Lower lobe of right lung (tissue), 2 donors: ENCODE data around the gene RAB31. TPM values are rescaled to one million over a fixed set of nuclear protein-coding genes. Genes with fewer than 3 reads are reported as not detected.

Experiments used
- ATAC-seq, 2 donors: fragments of 200-7000 bp; cut with Tn5 transposase; one replicate each; pipeline ENCODE4 v1.9.1; 2020 to 2022; ENCODE audit warnings: mild to moderate bottlenecking in 2 of 2, moderate library complexity in 2 of 2
- DNase-seq: peaks from one replicate; pipeline ENCODE4 v3.0.0-alpha.2; 2020
- H3K27ac ChIP-seq: fragments of 200-600 bp; one replicate; pipeline ENCODE4 v1.8.0; 2022
- H3K27me3 ChIP-seq: fragments of 200-600 bp; one replicate; pipeline ENCODE4 v1.8.0; 2022; ENCODE audit warnings: low read depth
- H3K36me3 ChIP-seq: fragments of 200-600 bp; one replicate; pipeline ENCODE4 v1.8.0; 2022; ENCODE audit warnings: mild to moderate bottlenecking
- H3K4me1 ChIP-seq: fragments of 200-600 bp; one replicate; pipeline ENCODE4 v1.8.0; 2022
- H3K4me3 ChIP-seq: fragments of 200-600 bp; one replicate; pipeline ENCODE4 v1.8.0; 2022; ENCODE audit warnings: mild to moderate bottlenecking
- H3K9me3 ChIP-seq: fragments of 200-600 bp; one replicate; pipeline ENCODE4 v1.8.0; 2022
- CTCF ChIP-seq: fragments of 200-600 bp; IDR thresholded peaks from one replicate; pipeline ENCODE4 v1.8.0; 2022; ENCODE audit warnings: antibody characterized with exemption, mild to moderate bottlenecking
- intact Hi-C: fragments of 100-400 bp; cut with DNase I; formaldehyde crosslinking; loops from one replicate; pipeline ENCODE4 v1.11.0; 2022
- total RNA-seq: library from RNA; stranded (reverse); fragmentation: NEBNext Ultra II Directional; extraction: Animal tissue kit (Norgen Biotek cat#: 25700); gene quantifications from one replicate; pipeline ENCODE4 v1.2.1, GENCODE V29; 2021
- donor health status: DM: no; HTN: yes; CAD: no; lungs with severe emphysema.

The RAB31 gene
- total RNA-seq, 1 donor from 2014 or later: 110 TPM

GRCh38 chr18:9706081-9706935 lies 1.8 kb upstream of the RAB31 start:
- no peaks in the 10 kb centered on the region for H3K27me3 ChIP-seq
- DNase-seq (no peak), ATAC-seq (no peak)
- H3K27ac ChIP-seq: no peak overlapping the region
- no peak overlapping the region for H3K4me3 ChIP-seq
- H3K9me3 ChIP-seq: no peaks in the 10 kb centered on the region
- intact Hi-C loops: no loop called here
- peaks cover 16% of the 10 kb centered on the region for H3K4me1 ChIP-seq
- no peak for TF ChIP-seq CTCF
- no peaks in the 10 kb centered on the region for H3K36me3 ChIP-seq

GRCh38 chr18:9707381-9708056 lies 582 bp upstream of the RAB31 start:
- no peaks in the 10 kb centered on the region for H3K9me3 ChIP-seq
- peak overlapping the region; percentile 76 for H3K4me3 ChIP-seq
- intact Hi-C loops: no loop called here
- H3K27ac ChIP-seq: peak overlapping the region; percentile 89
- H3K27me3 ChIP-seq: no peaks in the 10 kb centered on the region
- DNase-seq: no peak
- peak in 1 of 2 donors; percentile 1 for ATAC-seq
- TF ChIP-seq CTCF: no peak
- peaks cover 28% of the 10 kb centered on the region for H3K4me1 ChIP-seq
- no peaks in the 10 kb centered on the region for H3K36me3 ChIP-seq

- intact Hi-C loops: no loop called here
- peak; percentile 14 to 26 for ATAC-seq
- TF ChIP-seq CTCF: no peak
- H3K36me3 ChIP-seq: no peaks in the 10 kb centered on the region
- H3K4me3 ChIP-seq: peak overlapping the region; percentile 76
- H3K9me3 ChIP-seq: no peaks in the 10 kb centered on the region
- no peaks in the 10 kb centered on the region for H3K27me3 ChIP-seq
- peaks cover 36% of the 10 kb centered on the region for H3K4me1 ChIP-seq
- peak overlapping the region; percentile 89 for H3K27ac ChIP-seq
- peak; percentile 68 for DNase-seq
Measured at GRCh38 chr18:9708434-9709303, 568 bp downstream of the RAB31 start.

- intact Hi-C loops: no loop called here
- Histone ChIP-seq H3K36me3 (no peaks in the 10 kb centered on the region), H3K27me3 (no peaks in the 10 kb centered on the region), H3K4me3 (peak overlapping the region; percentile 76), H3K27ac (peak overlapping the region; percentile 89), H3K4me1 (peaks cover 36% of the 10 kb centered on the region), H3K9me3 (no peaks in the 10 kb centered on the region)
- DNase-seq: no peak
- no peak for ATAC-seq
- TF ChIP-seq CTCF: no peak
Measured at GRCh38 chr18:9709304-9709877, 1.3 kb downstream of the RAB31 start.

- ATAC-seq (no peak), DNase-seq (no peak)
- Histone ChIP-seq H3K27me3 (no peaks in the 10 kb centered on the region), H3K36me3 (no peaks in the 10 kb centered on the region), H3K27ac (peak overlapping the region; percentile 89), H3K4me3 (peak overlapping the region; percentile 76), H3K4me1 (peaks cover 36% of the 10 kb centered on the region), H3K9me3 (no peaks in the 10 kb centered on the region)
- intact Hi-C loops: no loop called here
- no peak for TF ChIP-seq CTCF
Measured at GRCh38 chr18:9710037-9710436, 1.9 kb downstream of the RAB31 start.
